Upper lobe of left lung (tissue), 6 donors: ENCODE measurements around the gene CYP3A4. TPM values are rescaled to one million over a fixed set of nuclear protein-coding genes. Genes with fewer than 3 reads are reported as not detected.
A peak's percentile ranks its signal among the peaks of the same experiment; 100 is the strongest.

ENCODE experiments used
- ATAC-seq, 2 donors: fragments of 200-7000 bp; cut with Tn5 transposase; one replicate each; pipeline ENCODE4 v1.9.1; 2022; ENCODE audit warnings: mild to moderate bottlenecking in 2 of 2, moderate library complexity in 2 of 2; ENCODE audit not compliant: low FRiP score in 2 of 2
- DNase-seq, 2 donors: peaks; one replicate each; pipeline ENCODE4 v3.0.0-alpha.2; 2019 to 2020
- H3K27ac ChIP-seq, 4 donors: fragments of 200-600 bp; sonication (generic); one replicate each; pipeline ENCODE4 v1.5.1; 2016 to 2019
- H3K27me3 ChIP-seq, 4 donors: fragments of 200-600 bp; sonication (generic); one replicate each; pipeline ENCODE4 v1.5.1; 2017 to 2019
- H3K36me3 ChIP-seq, 4 donors: fragments of 200-600 bp; sonication (generic); one replicate each; pipeline ENCODE4 v1.5.1; 2016 to 2019
- H3K4me1 ChIP-seq, 4 donors: fragments of 200-600 bp; sonication (generic); one replicate each; pipeline ENCODE4 v1.5.1; 2018 to 2019
- H3K4me3 ChIP-seq, 4 donors: fragments of 200-600 bp; sonication (generic); one replicate each; pipeline ENCODE4 v1.5.1; 2017 to 2019; ENCODE audit warnings: mild to moderate bottlenecking in 2 of 4, moderate library complexity in 1 of 4
- H3K9me3 ChIP-seq, 4 donors: fragments of 200-600 bp; sonication (generic); one replicate each; pipeline ENCODE4 v1.5.1; 2018 to 2019
- EP300 ChIP-seq, 4 donors: sonication (generic); formaldehyde crosslinking; IDR thresholded peaks; one replicate each; pipeline ENCODE4 v1.5.1; 2017; ENCODE audit warnings: antibody characterized with exemption in 4 of 4, control low read depth in 2 of 4
- POLR2A ChIP-seq, 4 donors: fragments of 450-650 bp; IDR thresholded peaks; one replicate each; pipeline ENCODE4 v1.5.1; 2016 to 2017; ENCODE audit warnings: antibody characterized with exemption in 4 of 4, mild to moderate bottlenecking in 2 of 4
- POLR2AphosphoS5 ChIP-seq, 2 donors: sonication (generic); formaldehyde crosslinking; IDR thresholded peaks; one replicate each; pipeline ENCODE4 v1.5.1; 2017; ENCODE audit warnings: antibody characterized with exemption in 2 of 2
- WGBS, 2 donors: methylation state at CpG; one replicate each; pipeline ENCODE4 v1.1.5; 2017 to 2018; 5-methylcytosine and 5-hydroxymethylcytosine counted together
- total RNA-seq, 6 donors: library from RNA; depleted of rRNA in 4 of 6; stranded (reverse); fragments of >200 nt in 4 of 6; gene quantifications; one replicate each; pipeline versions ENCODE4 v1.1.0 to v1.2.1, GENCODE V29; 2016 to 2021
- TF ChIP-seq, protein P1 (sequence below), 6 experiments: fragments of 450-650 bp in 4 of 6; fragments of 200-600 bp in 2 of 6; sonication (generic) in 2 of 6; IDR thresholded peaks; one replicate each; pipeline ENCODE4 v1.5.1; 2016 to 2019; ENCODE audit warnings: antibody characterized with exemption in 6 of 6
- donor health status: DM: no; HTN: no; CAD: no; lungs with moderate emphysema.
- donor health status: DM: no; HTN: yes; CAD: no; lungs with severe emphysema.

Gene CYP3A4
- total RNA-seq, 6 donors from 2014 or later = 0.34 to 1.5 (median 0.46) TPM; not detected in 3

DNA sequence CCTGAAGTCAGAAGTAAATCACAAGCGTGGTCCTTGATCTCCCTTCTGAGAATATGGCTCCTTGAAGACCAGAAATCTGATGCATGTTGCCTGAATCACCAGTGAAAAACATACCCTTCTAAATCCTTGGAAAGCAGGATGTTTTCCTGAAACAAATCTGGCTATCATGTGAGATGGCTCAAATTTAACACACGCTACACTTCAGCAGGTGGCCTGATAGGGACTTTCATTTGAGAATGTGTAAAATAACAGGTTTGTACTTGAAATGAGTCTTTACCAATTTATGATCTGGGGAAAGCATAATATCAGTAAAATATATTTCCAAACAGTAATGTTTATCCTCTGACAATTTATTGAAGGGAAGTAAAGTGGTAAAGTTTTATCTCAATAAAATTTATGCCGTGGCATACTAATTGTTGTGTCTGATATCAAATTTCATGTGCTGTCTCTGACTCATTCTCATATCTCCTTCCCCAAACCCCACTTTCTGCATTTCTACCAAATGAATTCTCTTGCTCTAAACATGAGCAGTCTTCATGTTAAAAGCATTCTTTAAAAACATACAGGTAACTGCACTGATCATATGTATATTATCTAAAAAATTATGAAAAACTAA lies 17.4 kb downstream of the CYP3A4 start:
- Histone ChIP-seq H3K36me3 (no peaks in the 10 kb centered on the region), H3K27me3 (no peaks in the 10 kb centered on the region), H3K4me3 (no peak overlapping the region), H3K9me3 (no peaks in the 10 kb centered on the region), H3K4me1 (no peaks in the 10 kb centered on the region), H3K27ac (no peak overlapping the region)
- no peak for TF ChIP-seq POLR2A (IDR thresholded peaks at IDR 0.05)
- TF ChIP-seq EP300 (IDR thresholded peaks at IDR 0.05) = no peak
- no peak for TF ChIP-seq POLR2AphosphoS5 (IDR thresholded peaks at IDR 0.05)
- TF ChIP-seq, protein P1, sequence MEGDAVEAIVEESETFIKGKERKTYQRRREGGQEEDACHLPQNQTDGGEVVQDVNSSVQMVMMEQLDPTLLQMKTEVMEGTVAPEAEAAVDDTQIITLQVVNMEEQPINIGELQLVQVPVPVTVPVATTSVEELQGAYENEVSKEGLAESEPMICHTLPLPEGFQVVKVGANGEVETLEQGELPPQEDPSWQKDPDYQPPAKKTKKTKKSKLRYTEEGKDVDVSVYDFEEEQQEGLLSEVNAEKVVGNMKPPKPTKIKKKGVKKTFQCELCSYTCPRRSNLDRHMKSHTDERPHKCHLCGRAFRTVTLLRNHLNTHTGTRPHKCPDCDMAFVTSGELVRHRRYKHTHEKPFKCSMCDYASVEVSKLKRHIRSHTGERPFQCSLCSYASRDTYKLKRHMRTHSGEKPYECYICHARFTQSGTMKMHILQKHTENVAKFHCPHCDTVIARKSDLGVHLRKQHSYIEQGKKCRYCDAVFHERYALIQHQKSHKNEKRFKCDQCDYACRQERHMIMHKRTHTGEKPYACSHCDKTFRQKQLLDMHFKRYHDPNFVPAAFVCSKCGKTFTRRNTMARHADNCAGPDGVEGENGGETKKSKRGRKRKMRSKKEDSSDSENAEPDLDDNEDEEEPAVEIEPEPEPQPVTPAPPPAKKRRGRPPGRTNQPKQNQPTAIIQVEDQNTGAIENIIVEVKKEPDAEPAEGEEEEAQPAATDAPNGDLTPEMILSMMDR (IDR thresholded peaks at IDR 0.05) = no peak
- ATAC-seq = no peak
- no peak for DNase-seq
- WGBS, 2 donors = 90 to 96% methylated on average over 3 of the region's 3 CpGs

DNA sequence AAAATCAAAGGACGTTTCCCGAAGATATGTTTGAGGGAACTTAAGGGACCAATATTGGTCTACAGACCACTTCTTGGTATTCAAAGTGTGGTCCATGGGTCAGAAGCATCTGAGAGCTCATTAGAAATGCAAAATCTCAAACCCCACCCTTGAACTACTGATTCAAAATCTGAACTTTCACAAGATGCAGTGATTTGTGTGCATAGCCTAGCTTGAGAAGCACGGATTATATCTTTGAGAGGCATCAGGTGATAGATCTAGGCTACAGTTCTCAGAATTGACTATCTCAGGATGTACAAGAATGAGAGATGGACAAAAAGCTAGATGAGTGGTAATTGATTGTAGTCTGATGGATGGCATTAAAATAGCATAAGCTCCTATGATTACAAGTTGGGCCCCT lies 19.5 kb downstream of the CYP3A4 start:
- no peak overlapping the region for H3K27ac ChIP-seq
- H3K4me3 ChIP-seq = no peak overlapping the region
- TF ChIP-seq, protein P1 (IDR thresholded peaks at IDR 0.05) = no peak
- TF ChIP-seq POLR2AphosphoS5 (IDR thresholded peaks at IDR 0.05) (no peak), EP300 (IDR thresholded peaks at IDR 0.05) (no peak), POLR2A (IDR thresholded peaks at IDR 0.05) (no peak)
- DNase-seq (no peak), ATAC-seq (no peak)
- no peaks in the 10 kb centered on the region for H3K36me3 ChIP-seq
- H3K9me3 ChIP-seq = no peaks in the 10 kb centered on the region
- H3K4me1 ChIP-seq = no peaks in the 10 kb centered on the region
- 81 to 83% methylated on average over 3 of the region's 3 CpGs for WGBS, 2 donors
- H3K27me3 ChIP-seq = no peaks in the 10 kb centered on the region

DNA sequence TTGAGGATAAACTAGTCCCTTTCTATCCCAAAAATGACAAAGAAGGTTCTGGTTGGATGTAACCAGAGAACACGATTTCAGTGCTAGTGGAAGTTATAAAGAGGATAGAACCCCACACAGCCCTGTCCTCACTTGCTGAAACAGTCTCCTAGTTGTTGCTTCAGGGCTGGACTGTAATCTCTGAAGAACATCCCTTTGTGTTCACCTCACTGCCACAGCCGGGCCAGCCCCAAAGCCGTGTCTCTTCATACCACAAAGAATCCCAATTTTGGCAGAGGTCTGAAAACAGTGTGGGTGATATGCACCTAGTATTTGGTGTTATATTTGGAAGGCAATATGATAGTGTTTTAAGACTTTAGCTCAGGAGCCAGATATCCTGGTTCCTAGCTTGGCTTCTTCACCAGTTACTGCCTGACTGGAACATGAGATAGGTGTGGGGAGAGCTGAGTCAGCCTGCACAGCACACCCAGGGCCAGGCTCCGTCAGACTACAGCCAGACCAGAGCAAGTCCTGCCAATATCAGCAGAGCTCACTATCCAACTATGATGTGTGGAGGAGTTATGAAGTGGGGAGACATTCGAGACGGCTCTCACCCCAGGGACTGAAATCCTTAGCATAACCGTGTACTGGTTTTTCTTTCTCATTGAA lies 21.2 kb downstream of the CYP3A4 start:
- no peaks in the 10 kb centered on the region for H3K4me1 ChIP-seq
- H3K9me3 ChIP-seq = no peaks in the 10 kb centered on the region
- H3K27me3 ChIP-seq = no peaks in the 10 kb centered on the region
- no peaks in the 10 kb centered on the region for H3K36me3 ChIP-seq
- no peak overlapping the region for H3K4me3 ChIP-seq
- ATAC-seq (peak; percentile 69 to 96), DNase-seq (no peak)
- H3K27ac ChIP-seq = no peak overlapping the region
- TF ChIP-seq EP300 (IDR thresholded peaks at IDR 0.05) (no peak), POLR2A (IDR thresholded peaks at IDR 0.05) (no peak), POLR2AphosphoS5 (IDR thresholded peaks at IDR 0.05) (peak in 1 of 2 donors; percentile 36)
- TF ChIP-seq, protein P1 (IDR thresholded peaks at IDR 0.05) = no peak
- WGBS, 2 donors = 76 to 81% methylated on average over 6 to 7 of the region's 7 CpGs

DNA sequence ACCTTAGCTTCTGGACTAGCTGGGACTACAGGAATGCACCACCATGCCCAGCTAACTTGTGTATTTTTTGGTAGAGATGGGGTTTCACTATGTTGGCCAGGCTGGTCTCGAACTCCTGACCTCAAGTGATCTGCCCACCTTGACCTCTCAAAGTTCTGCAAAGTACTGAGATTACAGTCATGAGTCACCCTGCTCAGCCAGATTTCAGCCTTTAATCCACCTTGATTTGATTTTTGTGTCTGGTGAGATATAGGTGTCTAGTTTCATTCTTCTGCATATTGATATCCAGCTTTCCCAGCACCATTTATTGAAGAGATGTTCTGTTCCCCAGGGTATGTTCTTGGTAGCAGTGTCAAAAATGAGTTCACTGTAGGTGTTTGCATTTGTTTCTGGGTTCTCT lies 28.9 kb downstream of the CYP3A4 start:
- DNase-seq (no peak), ATAC-seq (no peak)
- Histone ChIP-seq H3K36me3 (no peaks in the 10 kb centered on the region), H3K4me1 (peaks cover 10 to 20% (median 12%) of the 10 kb centered on the region in 4 donors), H3K27ac (no peak overlapping the region), H3K4me3 (no peak overlapping the region), H3K9me3 (no peaks in the 10 kb centered on the region), H3K27me3 (no peaks in the 10 kb centered on the region)
- TF ChIP-seq EP300 (IDR thresholded peaks at IDR 0.05) (no peak), POLR2A (IDR thresholded peaks at IDR 0.05) (no peak), POLR2AphosphoS5 (IDR thresholded peaks at IDR 0.05) (no peak)
- TF ChIP-seq, protein P1 (IDR thresholded peaks at IDR 0.05) = no peak
- 88 to 96% methylated on average over 1 of the region's 1 CpG for WGBS, 2 donors
